Measurements from ENCODE around the gene ZG16B.

Gene ZG16B

GRCh38 chr16:2852003-2852730 lies 22.1 kb downstream of the ZG16B start:
- TF ChIP-seq, protein P1, sequence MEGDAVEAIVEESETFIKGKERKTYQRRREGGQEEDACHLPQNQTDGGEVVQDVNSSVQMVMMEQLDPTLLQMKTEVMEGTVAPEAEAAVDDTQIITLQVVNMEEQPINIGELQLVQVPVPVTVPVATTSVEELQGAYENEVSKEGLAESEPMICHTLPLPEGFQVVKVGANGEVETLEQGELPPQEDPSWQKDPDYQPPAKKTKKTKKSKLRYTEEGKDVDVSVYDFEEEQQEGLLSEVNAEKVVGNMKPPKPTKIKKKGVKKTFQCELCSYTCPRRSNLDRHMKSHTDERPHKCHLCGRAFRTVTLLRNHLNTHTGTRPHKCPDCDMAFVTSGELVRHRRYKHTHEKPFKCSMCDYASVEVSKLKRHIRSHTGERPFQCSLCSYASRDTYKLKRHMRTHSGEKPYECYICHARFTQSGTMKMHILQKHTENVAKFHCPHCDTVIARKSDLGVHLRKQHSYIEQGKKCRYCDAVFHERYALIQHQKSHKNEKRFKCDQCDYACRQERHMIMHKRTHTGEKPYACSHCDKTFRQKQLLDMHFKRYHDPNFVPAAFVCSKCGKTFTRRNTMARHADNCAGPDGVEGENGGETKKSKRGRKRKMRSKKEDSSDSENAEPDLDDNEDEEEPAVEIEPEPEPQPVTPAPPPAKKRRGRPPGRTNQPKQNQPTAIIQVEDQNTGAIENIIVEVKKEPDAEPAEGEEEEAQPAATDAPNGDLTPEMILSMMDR (IDR thresholded peaks at IDR 0.05; ENCODE audit: low read depth, low read length) = no peak
- in situ Hi-C loops (cut with HindIII; ENCODE audit: low sequenced_read_pairs) = no loop called here
- DNase-seq (ENCODE audit: low read depth, low spot score) = no peak
- no peak overlapping the region for H3K4me3 ChIP-seq (ENCODE audit: low read depth, low read length)

GRCh38 chr16:2852731-2853507 lies 22.8 kb downstream of the ZG16B start:
- no peak for DNase-seq (ENCODE audit: low read depth, low spot score)
- TF ChIP-seq, protein P1 (IDR thresholded peaks at IDR 0.05; ENCODE audit: low read depth, low read length) = no peak
- in situ Hi-C loops (cut with HindIII; ENCODE audit: low sequenced_read_pairs) = no loop called here
- H3K4me3 ChIP-seq (ENCODE audit: low read depth, low read length) = no peak overlapping the region

- in situ Hi-C loops (cut with HindIII; ENCODE audit: low sequenced_read_pairs) = no loop called here
- no peak for DNase-seq (ENCODE audit: low read depth, low spot score)
- TF ChIP-seq, protein P1 (IDR thresholded peaks at IDR 0.05; ENCODE audit: low read depth, low read length) = no peak
- H3K4me3 ChIP-seq (ENCODE audit: low read depth, low read length) = no peak overlapping the region
Measured at GRCh38 chr16:2853531-2854073, 23.5 kb downstream of the ZG16B start.

GRCh38 chr16:2854700-2855309 lies 24.7 kb downstream of the ZG16B start:
- TF ChIP-seq, protein P1 (IDR thresholded peaks at IDR 0.05; ENCODE audit: low read depth, low read length) = peak; percentile 47
- no peak overlapping the region for H3K4me3 ChIP-seq (ENCODE audit: low read depth, low read length)
- in situ Hi-C loops (cut with HindIII; ENCODE audit: low sequenced_read_pairs) = no loop called here
- no peak for DNase-seq (ENCODE audit: low read depth, low spot score)

DNA sequence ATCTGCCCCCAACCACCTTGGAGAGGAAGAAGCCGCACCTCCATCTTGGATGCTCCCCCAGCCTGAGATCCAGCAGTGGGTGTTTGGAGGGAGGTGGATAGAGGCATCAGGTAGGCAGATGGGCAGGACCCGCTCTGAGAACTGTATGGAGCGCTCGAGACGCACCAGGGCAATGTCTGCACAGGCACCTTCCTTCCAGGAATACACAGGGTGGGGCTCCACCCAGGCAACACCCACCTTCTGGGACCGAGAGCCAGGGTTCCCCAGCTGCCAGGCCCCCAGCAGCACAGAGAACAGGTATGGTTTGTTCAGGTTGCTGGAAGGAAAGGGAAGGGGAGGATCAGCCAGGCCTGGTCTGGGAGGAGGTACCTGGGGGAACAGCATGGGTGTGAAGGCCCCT lies 25.4 kb downstream of the ZG16B start:
- no peak overlapping the region for H3K4me3 ChIP-seq (ENCODE audit: low read depth, low read length)
- in situ Hi-C loops (cut with HindIII; ENCODE audit: low sequenced_read_pairs) = no loop called here
- TF ChIP-seq, protein P1 (IDR thresholded peaks at IDR 0.05; ENCODE audit: low read depth, low read length) = no peak
- DNase-seq (ENCODE audit: low read depth, low spot score) = no peak

GRCh38 chr16:2856061-2856670 lies 26.1 kb downstream of the ZG16B start:
- in situ Hi-C loops (cut with HindIII; ENCODE audit: low sequenced_read_pairs) = no loop called here
- DNase-seq (ENCODE audit: low read depth, low spot score) = no peak

More at GRCh38 chr16:2856061-2856670, 26.1 kb downstream of the ZG16B start:
- H3K4me3 ChIP-seq (ENCODE audit: low read depth, low read length) = no peak overlapping the region
- TF ChIP-seq, protein P1 (IDR thresholded peaks at IDR 0.05; ENCODE audit: low read depth, low read length) = no peak
